ENCODE measurements around the gene KRTAP20-2.

KRTAP20-2 gene

DNA sequence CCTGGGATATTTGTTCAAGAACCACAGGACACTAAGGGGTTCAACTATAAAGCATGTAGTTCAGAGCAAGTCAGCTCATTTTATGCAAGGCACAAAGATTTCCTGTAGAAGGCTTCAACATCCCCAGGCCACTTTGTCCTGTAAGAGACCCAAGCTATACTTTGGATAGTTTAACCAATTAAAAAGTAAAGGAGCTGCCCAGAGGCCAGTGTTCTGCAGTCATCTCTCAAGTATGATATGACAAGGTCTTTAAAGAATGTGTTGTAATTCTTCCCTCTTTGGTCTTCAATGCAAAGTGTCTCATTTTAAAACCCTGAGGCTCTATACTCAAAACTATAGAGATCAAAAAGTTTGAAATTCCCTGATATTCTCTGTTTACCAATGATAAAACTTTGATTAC is 41.7 kb downstream of the KRTAP20-2 start:
- DNase-seq, result no peak

DNA sequence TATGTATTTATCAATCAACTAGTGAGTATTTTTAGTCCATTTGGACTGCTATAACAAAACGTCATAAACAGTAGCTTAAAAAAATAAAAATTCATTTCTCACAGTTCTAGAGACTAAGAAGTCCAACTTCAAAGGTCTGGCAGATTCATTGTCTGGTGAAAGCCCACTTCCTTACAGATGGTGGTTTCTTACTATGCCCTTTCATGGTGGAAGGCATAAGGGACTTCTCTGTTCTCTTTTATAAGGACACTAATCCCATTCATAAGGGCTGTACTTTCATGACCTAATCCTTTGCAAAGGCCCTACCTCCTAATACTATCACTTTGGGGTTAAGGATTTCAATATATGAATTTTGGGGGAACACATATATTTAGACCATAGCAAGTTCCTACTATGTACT is 45.6 kb downstream of the KRTAP20-2 start:
- DNase-seq, result no peak

DNA sequence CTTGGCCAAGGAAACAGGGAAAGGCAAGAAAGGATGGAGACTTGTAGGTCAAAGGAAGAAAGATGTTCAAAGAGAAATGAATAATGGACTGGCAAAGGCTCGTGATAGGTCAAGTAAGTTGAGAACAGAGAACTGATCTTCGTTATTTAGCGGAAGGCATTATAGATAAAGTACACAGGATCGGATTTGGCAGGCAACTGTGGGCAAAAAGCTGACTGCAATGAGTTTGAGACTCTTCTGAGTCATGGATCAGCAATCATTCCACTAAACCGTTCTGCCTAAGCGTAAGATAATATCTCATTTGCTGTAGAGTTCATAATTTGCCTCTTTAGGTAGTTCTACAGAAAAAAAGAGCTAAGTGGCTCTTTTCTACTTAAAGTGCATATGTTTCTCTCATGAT is 49.5 kb downstream of the KRTAP20-2 start:
- DNase-seq, result no peak

Data from stimulated activated CD4-positive, alpha-beta T cell treated with anti-CD3 and anti-CD28 coated beads, Interleukin-2, amount 100 ng/mL, for 24 hours (primary cell).